ENCODE data around the gene MXRA7.
A peak's percentile ranks its signal among the peaks of the same experiment; 100 is the strongest.

MXRA7 gene

DNA sequence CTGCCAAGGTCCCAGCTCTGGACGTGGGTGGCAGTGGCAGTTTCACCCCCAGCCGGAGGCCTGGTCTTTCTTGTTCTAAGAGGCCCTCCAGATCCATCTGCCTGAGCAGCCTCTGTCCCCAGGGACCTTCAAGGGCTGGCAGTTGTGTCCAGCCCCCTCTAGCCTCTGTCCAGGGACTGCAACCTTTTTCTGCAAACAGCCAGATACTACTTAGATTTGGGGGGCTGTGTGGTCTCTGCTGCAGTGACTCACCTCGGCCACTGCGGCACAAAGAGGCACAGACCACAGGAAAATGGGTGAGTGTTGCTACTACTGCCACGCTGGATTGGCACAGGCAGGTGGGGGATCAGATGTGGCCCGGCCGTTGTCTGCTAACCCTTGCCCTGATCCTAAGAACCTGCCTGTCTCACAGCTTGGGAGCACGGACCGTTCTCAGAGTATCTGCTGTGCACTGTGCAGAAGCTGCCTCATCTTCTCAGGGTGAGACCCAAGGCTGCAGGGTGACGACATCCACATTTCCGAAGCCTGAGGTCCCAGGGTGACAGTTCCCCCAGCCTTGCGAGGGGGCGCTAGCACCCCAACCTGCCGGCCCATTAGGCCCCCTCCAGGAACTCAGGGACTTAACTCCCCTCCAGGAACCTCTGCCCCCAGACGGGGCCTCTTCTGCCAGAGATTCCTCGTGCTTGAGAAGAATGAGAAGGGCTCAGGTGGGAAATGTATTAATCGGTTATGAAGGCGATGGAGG is 27.6 kb downstream of the MXRA7 start:
- H3K4me3 ChIP-seq (ENCODE audit: low read length) = no peak overlapping the region
- no peak for DNase-seq (ENCODE audit: low read depth)
- TF ChIP-seq, protein P1, sequence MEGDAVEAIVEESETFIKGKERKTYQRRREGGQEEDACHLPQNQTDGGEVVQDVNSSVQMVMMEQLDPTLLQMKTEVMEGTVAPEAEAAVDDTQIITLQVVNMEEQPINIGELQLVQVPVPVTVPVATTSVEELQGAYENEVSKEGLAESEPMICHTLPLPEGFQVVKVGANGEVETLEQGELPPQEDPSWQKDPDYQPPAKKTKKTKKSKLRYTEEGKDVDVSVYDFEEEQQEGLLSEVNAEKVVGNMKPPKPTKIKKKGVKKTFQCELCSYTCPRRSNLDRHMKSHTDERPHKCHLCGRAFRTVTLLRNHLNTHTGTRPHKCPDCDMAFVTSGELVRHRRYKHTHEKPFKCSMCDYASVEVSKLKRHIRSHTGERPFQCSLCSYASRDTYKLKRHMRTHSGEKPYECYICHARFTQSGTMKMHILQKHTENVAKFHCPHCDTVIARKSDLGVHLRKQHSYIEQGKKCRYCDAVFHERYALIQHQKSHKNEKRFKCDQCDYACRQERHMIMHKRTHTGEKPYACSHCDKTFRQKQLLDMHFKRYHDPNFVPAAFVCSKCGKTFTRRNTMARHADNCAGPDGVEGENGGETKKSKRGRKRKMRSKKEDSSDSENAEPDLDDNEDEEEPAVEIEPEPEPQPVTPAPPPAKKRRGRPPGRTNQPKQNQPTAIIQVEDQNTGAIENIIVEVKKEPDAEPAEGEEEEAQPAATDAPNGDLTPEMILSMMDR (conservative IDR thresholded peaks at IDR 0.05; ENCODE audit: low read length) = no peak

DNA sequence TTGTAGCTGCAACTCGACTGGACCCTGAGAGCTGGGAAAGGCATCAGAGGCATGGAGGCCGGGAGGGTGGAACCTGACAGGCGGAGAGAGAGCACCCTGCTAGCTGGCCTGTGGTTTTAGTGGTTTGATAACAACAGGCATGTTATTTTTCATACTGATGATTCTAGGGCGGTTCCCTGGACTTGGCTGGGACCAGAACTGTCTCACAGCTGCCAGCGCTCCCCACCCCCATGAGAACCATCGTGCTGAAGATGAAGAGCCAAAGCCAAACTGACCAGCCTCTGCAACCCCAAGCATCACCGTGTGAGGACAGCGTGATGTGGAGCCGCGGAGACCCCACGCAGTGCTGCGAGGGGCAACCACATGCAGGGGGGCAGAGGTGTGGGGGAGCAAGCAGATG is 28.5 kb downstream of the MXRA7 start:
- DNase-seq (ENCODE audit: low read depth) = peak; percentile 65
- H3K4me3 ChIP-seq (ENCODE audit: low read length) = no peak overlapping the region
- TF ChIP-seq, protein P1 (conservative IDR thresholded peaks at IDR 0.05; ENCODE audit: low read length) = no peak

DNA sequence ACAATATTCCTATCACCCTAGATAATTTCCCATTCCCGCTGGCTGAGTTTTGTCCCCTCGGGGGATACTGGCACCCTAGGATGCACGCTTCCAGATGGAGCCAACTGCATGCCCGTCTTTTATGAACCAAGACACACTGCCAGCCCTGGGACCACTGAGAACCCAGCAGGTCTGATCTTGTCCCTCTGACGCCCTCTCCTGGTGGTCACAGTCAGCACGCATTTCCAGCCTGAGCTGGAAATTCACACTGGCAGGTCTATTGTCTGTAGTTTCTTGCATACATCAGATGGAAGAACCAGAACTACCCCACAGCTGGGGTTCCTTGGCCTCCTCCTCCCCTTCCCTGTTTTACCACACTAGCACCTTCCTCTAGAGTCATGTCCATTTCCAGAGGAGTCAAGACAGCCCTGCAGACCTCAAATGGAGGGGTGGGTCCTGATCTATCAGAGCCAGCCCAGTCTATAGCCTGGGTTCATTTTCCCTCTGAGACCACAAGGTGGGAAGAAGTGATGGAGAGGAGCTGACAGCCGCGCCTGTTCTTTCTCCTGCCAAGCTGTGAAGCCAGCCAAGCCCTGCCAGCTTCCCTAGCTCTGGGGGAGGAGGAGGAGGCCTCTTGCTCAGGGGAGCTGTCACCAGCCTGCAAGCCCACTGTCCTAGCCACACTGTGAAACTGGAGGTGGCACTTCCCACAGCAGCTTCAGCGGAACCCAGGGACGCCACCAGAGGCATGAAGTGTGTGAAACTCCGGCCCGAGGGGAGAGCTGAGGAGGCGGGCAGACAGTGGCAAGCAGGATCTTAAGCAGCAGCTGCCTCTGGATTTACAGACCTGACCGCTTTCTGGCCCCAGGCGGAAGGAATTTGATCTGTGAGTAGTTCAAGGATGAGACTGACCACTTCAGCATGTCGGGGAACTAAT is 29.3 kb downstream of the MXRA7 start:
- DNase-seq (ENCODE audit: low read depth) = peak; percentile 61
- TF ChIP-seq, protein P1 (conservative IDR thresholded peaks at IDR 0.05; ENCODE audit: low read length) = peak; percentile 77
- no peak overlapping the region for H3K4me3 ChIP-seq (ENCODE audit: low read length)

DNA sequence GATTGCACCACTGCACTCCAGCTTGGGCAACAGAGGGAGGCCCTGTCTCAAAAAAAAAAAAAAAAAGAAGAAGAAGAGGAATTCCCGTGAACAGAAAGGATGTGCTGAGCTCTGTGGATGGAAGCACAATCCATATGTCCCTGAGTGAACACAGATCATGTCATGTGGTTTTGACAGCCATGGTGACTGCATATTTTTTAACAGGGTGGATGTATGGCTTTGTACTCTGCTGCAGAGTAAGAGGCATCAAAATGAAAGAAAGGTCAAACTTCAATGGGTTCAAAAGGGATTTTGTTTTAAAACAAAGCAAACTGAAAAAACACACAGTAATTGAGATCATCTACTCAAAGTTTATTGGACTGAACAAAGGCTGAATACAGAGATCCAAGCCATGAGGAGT is 31.5 kb downstream of the MXRA7 start:
- TF ChIP-seq, protein P1 (conservative IDR thresholded peaks at IDR 0.05; ENCODE audit: low read length) = no peak
- no peak for DNase-seq (ENCODE audit: low read depth)
- no peak overlapping the region for H3K4me3 ChIP-seq (ENCODE audit: low read length)

DNA sequence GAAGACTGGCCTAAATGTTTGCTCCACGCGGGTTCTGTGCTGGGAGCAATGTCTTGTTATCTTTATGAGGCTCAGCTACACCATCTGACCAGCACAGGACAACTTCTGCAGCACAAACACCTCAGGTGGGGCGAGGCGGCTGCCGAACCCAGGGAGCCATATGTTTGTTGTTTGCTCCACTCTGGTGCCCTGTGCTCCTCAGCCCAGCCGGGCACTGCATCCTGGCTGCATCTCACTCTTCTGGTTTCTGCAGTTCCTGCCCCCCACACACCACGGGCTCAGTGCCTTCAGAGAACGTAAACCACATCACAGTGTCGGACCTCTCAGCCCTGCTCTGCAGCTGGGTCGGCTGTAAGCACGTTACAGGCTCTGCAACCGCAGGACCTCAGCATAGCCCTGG is 32.4 kb downstream of the MXRA7 start:
- TF ChIP-seq, protein P1 (conservative IDR thresholded peaks at IDR 0.05; ENCODE audit: low read length) = no peak
- H3K4me3 ChIP-seq (ENCODE audit: low read length) = no peak overlapping the region
- DNase-seq (ENCODE audit: low read depth) = no peak

DNA sequence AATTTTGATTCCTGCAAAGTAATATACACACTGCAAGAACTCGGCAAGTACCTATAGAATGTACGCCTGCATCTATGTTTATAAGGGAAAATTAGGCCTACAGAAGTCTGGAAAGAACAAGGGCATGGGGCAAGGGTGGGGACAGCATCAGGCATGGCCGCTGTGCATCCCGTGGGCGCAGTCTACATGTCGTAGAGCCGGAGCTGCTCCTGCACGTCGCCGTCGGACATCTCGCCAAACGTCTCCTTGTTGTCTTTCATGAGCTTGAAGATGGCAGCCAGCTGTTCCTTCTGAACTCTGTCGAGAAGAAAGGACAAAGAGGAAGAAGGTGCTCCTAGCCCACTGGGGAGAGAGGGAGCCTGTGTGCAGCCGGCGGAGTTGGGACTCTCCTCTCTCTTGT is 33.4 kb downstream of the MXRA7 start:
- no peak for DNase-seq (ENCODE audit: low read depth)
- H3K4me3 ChIP-seq (ENCODE audit: low read length) = no peak overlapping the region
- TF ChIP-seq, protein P1 (conservative IDR thresholded peaks at IDR 0.05; ENCODE audit: low read length) = no peak
